ENCODE data around the gene EEFSEC.

- TF ChIP-seq EP300 (IDR thresholded peaks at IDR 0.05; ENCODE audit: borderline replicate concordance in 1 of 2, low read depth in 2 of 2, low read length in 2 of 2) (no peak), KDM1A (IDR thresholded peaks at IDR 0.05; ENCODE audit: borderline replicate concordance, low read length) (no peak)
These were observed 14.3 kb downstream of the EEFSEC start for GRCh38 chr3:128167646-128167972.
